HG03039 (cell line): Measurements from ENCODE around the gene RHBDL3.

Source experiments
- ATAC-seq: cut with Tn5 transposase; IDR thresholded peaks from one replicate; pipeline ENCODE4 v1.9.1; 2021; ENCODE audit warnings: mild to moderate bottlenecking, moderate library complexity; ENCODE audit not compliant: unreplicated experiment

Gene RHBDL3

DNA sequence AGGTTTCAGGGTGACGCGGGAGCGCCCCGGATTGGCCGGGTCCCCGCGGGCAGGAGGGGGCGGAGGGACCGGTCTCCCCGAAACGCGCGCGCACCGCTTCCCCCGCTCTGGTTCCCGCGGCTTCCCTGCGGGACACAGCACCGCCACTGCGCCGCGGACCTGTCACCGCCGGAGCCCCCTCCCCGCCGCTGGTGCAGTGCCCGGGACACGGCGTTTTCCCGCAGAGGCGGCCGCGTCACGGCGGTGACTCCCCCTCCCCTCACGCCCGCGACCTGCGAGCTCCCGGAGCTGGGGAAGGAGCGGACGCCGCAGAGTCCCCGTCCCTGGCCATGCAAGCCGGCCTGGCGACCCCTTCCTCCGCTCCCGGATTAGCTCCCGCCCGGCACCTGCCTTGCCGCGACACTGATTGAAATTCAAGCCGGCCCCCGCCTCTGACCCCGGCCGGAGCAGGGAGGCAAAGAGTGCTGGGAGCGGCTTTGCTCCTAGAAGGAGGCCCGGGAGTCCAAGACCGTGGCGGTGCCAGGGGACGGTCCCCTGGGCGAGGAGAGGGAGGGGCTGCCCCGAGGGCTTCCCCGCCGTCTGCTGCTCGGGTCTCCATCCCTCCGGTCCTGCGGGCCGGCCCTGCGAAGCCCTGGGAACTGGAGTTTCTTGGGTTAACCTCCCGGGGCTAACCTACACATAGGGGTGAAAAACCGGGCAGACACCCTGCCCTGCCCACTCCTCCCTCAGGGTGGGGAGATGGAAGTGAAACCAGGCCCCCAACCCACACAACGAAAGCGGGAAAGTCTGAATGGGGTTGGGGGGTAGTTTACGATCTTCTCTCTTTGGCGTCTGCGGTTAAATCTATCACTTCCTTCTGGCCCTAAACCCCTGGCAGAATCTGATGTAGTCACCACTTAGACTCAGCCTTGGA, 1.0 kb downstream of the RHBDL3 start:
- no peak for ATAC-seq

DNA sequence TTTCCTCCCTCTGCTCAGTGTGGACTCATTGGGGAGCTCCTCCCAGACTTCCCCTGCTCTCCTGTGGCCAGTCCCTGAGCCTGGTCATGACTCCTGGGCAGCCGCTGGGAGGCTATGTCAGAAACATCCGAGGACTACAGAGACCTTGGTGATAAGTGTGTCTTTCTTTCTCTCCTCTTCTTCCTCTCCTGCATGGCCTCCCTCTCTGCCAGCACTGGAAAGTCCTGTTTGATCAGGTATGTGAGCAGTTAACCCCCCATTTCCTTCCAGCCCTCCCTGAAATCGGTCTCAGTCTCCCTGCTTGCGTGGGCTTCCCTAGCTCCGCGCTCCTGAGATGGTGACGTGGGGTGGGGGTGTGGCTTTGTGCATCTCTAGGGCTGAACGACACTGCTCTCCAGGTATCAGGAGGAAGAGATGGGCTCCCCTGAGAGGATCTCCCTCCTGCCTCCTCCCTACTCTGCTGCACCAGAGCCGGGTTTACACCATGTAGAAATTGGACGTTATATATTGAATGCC, 2.1 kb downstream of the RHBDL3 start:
- no peak for ATAC-seq

DNA sequence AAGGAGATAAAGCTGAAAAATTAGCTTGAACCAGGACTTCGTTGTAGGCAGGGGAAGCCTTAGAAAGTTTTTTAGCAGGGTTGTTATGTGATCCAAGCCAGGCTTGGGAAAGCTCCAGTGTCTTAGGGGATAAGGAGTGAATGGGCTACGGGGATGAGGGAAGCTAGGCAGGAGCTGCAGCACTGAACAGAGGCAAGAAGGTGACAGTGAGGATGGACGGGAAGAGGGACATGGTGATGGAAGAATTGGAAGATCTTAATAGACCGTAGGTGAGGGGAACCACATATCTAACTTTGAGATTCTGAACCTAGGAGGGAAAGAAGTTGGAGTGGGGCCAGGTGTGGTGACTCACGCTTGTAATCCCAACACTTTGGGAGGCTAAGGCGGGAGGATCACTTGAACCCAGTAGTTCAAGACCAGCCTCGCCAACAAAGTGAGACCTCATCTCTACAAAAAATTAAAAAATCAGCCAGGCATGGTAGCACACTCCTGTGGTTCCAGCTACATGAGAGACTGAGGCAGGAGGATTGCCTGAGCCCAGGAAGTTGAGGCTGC, 3.2 kb downstream of the RHBDL3 start:
- no peak for ATAC-seq

DNA sequence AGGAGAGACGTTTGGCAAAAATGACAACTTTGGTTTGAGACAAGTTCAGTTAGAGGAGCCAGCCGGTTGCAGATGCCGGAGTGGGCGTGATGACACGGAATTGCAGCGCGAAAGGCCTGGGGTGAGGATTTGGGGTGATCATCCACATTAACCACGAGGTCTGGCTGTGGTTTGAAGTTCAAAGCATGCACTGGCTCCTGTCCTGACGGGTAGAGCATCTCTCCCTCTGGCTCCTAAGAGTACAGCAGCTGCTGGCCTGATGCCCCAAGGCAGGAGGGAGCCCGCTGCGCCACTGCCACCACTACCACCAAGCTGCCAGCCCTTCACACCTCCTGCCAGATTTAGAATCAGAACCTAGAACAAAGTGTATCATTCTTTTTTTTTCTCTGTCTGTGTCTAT, 3.7 kb downstream of the RHBDL3 start:
- ATAC-seq, result no peak

DNA sequence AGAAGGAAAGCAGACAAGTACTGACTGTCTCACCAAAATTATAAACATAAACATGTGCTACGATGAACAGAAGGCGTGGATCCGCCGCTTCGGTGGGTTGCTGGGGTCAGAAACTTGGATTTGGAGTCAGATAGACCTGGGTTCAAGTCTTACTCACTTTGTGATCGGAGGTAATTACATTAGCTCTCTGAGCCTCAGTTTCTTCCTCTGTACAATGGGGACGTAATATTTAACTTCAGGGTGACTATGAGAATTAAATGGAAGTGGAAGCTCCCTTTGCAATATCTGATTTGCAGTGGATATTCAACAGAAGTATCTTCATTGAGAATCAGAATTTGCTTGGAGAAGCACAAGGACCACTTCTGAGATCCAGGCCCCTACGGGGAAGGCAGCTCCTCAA, 6.2 kb downstream of the RHBDL3 start:
- ATAC-seq, result no peak

DNA sequence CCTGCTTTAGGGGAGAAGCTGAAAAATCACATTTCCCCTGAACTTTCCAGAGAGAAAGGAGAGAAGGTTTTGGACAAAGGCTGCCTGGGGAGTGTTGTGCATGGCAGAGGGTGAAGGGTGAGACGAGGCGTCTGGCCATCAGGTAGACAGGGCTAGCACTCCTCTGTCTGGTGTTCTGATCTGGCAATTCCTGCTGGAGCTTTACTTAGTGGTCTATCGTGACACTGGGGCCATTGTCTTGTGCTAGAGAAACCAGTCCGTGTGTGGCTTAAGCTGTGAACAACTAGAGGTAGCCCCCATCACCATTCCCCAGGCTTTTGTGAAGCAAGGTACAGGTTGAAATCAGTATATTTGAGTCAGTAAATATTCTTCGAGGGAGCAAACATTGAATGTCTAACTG, 8.5 kb downstream of the RHBDL3 start:
- ATAC-seq, result no peak

DNA sequence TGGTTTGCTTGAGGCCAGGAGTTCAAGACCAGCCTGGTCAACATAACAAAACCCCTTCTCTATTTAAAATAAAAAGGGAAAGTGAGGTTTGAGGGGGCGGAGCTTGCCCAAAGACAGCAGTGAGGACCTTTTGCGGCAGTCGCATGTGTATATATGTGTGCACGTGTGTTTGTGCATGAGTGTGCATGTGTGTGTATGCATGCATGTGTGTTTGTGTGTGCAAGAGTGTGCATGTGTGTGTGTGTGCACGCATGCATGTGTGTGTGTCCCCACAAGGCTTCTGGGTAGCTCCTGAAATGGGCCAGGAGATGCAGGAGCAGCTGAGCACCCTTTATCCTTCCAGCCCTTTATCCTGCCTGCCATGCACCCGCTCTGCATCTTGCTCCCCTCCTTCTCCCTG, 9.0 kb downstream of the RHBDL3 start:
- ATAC-seq, result no peak

DNA sequence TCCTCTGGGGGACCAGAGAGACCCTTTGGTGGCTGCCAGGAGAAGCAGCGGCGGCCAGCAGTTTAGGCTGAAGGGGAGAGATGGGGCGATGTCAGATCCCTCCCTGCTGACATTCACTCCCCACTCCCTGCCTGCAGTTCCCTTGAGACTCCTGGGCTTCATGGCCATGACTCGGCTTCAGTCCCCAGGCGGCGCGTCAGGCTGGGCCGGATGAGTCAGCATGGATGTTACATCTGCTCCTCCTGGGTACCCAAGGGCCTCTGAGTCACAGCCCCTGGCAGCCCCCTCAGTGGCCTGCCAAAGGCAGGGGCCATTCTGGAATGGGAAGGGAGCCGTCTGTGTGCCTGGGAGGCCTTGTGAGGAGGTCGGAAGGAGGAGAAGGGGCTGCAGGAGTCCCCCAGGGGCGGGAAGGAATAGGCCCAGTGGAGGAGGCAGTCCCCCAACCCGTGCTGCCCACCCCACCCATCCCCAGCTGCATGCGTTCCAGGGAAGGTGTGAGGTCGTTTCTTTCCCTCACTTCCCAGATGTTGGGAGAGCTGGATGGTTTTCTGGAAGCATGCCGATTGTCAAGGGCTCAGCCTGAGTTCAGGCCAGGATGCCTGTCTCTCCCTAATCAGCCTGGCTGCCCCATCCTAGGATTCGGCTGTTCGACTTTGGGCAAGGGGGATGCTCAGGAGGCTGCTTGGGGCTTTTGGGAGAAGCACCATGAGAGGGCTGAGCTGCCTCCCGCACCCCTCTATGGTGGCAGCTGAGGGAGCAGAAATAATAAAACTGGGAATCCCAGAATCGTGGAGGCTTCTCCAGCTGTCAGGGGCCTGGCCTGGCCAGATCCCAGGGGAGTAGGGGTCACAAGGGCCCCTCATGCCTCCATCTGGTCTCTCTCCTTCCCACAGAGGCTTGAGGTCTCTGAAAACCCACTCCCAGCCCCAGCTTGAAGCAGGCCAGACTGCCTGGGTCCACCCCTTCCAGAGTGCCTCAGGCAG, 9.7 kb downstream of the RHBDL3 start:
- no peak for ATAC-seq

DNA sequence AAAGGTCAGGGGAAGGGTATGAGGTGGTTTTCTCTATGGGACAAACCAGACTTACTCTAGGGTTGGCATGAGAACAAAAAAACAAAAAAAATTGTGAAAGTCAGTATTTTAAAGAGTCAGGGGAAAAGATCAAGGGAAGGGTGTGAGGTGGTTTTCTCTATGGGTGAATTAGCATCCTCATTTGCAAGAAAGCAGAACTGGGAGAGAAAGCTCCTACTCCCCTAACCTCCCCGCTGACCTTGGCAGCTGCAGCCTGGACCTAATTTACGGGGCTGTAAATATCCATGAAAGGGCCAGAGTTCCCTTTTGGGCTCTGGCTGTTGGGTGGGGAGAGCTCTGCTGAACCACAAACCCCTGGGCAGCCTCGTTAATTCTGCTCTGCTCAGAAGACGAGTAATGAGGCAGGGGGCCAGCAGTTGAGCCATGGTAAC, 10.6 kb downstream of the RHBDL3 start:
- ATAC-seq, result no peak

DNA sequence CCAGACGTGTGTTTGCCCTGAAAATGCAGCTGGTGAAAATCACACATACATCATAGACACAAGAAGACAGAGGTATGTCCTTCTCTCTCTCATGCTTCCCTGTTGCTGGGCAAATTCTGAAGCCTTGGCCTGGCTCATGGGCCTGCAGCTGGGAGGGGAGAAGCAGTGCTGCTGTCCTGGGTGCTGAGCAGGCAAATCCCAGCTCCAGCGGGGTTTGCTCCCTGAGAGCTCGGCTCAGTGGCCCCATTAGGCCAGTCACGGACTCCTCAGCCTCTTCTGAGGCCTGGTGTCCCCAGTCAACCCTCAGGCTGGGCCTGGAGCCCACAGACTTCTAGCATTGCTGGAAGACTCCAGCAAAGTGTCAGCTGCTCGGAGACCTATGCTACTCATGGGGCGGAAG, 11.7 kb downstream of the RHBDL3 start:
- ATAC-seq, result no peak

DNA sequence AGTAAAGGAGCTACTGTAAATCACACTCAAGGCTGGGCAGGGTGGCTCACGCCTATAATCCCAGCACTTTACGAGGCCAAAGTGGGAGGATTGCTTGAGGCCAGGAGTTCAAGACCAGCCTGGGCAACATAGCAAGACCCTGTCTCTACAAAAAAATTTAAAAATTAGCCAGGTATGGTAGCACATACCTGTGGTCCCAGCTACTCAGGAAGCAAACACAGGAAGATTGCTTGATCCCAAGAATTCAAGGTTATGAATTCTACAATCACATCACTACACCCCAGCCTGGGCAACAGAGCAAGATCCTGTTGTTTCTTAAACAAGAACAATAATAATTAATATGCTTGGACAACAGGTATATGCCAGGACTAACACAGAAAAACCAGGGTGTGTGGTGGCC, 13.2 kb downstream of the RHBDL3 start:
- ATAC-seq, result no peak

DNA sequence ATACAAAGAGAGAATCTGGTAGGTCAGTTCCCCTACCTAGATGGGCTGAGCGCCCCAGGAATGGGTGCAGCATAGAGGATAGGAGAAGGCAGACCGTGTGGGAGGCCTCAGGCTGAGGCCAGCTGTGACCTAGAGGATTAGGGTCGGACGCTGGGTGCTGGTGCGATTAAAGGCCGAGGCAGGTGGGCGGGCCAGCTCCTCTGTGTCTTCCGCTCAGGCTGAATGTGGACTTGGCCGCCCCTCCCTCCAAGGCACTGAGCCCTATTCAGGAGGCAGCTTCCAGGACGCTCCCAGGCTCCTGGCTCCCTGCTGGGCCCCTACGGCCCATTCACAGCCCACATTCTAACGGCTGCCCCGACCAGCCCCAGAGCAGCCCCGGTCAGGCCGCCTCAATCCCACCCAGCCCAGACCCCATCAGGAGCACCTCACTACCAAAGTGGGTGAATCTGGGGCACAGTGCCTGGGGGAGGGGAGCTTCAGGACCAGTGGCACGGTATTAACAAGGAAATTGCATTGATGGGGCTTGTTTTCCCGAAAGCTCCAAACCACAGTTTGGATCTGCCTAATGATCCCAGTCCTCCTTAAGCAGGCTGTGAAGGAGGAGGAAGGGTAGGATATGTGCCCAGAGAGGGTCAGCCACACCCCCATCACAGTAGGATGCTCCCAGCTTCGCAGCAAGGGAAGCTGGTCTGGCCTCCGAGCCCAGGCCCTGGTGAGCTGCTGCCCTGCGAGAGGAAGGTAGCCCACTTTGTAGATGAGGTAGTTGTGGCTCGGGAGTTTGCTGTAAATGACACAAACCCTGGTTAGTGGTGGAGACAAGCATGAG, 14.5 kb downstream of the RHBDL3 start:
- ATAC-seq, result no peak

DNA sequence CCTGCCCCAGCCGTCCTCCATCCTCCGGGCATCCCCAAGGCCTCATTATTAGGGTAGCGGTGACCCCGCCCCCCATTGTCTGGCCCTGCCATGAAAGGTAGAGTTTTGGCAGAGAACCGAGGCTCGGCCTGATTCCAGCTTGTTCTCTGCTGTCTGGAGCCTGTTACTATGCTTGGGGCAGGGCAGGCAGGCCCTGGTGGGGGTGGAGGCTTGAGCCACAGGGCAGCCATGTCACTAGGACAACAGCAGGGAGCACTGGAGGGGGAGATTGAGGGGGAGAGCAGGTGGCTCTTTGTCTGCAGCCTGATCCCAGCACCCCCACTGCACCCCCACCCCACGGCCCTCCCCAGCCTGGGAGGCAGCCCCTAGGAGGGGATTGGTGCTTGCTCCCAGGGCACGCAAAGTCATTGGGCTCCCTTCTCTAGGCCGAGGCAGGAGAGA, 15.4 kb downstream of the RHBDL3 start:
- no peak for ATAC-seq

DNA sequence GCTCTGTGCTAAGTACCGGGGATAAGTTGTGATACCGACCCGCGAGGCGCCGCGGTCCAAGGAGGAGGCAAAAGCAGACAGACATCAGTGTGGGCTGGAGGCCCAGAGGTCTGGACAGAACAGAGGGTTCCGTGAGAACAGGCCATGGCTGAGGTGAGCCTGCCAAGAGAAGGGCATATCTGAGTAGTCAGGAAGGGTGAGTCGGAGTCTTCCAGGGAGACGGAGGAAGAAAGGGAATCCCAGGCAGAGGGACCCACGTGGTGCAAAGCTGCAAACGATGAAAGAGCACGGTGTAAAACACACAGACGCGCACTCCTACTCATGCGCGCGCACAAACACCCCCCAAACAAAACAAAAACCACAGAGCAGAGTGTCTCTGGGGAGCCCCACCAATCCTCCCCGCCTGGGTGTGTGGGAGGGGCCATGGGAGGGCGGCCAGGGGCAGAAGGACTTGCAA, 18.1 kb downstream of the RHBDL3 start:
- ATAC-seq, result no peak

DNA sequence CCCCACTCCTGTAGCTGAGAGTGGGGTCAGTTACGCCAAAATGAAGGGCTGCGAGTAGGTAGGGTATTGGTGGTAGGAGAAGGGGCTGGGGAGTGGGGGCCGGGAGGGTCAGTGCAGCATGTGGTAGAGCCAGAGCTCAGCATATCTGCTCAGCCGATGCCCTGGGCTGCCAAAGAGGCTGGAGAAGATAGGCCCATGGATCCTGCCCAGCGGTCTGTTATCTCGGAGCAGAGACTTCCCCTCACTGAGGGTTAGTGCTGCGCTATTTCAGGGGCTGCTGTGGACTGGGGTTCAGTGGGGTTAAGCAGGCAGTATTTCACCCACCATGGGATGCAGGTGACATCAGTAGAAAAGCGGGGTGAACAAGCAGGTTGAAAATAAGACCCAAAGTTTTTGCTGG, 19.7 kb downstream of the RHBDL3 start:
- no peak for ATAC-seq

DNA sequence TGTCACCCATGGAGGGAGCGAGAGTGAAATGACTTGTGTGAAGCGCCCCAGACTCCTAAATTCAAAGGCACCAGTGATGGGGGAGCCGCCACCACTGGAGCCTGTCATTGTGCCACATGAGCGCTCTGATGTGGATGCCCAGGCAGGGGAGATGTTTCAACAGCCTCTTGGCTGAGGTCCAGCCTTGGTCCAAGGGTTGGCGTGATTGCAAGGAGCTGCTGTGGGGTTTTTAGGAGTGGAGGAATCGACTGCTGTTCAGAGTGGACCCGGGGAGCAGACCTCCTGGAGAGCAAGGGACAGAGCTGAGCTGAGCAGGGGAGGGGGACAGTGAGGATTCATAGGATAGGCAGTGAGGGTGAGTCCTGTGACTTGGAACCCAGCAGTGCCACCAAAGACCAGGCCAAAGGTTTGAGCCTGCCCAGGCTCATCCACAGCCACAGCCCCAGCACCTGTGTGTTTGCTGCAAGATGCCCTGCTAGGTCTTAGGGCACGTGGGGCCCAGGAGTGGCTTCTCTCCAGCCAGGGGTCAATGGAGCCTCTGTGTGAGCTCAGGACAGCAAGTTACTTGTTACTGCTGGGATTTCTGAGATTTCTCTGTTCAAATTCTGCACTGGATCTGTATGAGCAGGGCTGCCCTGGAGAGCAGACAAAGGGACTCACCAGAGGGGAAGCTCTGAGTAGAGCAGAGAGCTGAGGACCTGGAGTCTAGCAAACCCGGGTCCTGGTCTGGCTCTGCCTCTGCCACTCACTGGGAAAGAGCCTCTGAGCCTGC, 20.3 kb downstream of the RHBDL3 start:
- no peak for ATAC-seq

DNA sequence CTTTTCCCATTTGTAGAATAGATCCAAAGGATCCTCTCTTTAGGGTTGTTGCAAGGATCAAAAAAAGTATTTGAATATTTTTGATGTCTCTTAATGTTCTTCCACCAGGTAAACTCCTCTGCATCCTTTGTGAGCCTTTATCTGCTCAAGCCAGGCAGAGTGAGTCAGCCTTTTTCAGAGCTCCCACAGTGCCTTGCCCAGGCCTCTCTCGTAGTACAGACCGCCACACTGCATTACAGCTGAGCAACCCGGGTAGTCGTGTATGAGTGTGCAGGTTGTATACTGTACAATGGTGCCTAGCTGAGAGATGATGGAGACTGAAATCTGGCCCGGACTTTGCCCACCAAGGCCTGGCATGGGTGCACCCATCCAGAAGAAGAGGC, 20.9 kb downstream of the RHBDL3 start:
- ATAC-seq, result no peak

DNA sequence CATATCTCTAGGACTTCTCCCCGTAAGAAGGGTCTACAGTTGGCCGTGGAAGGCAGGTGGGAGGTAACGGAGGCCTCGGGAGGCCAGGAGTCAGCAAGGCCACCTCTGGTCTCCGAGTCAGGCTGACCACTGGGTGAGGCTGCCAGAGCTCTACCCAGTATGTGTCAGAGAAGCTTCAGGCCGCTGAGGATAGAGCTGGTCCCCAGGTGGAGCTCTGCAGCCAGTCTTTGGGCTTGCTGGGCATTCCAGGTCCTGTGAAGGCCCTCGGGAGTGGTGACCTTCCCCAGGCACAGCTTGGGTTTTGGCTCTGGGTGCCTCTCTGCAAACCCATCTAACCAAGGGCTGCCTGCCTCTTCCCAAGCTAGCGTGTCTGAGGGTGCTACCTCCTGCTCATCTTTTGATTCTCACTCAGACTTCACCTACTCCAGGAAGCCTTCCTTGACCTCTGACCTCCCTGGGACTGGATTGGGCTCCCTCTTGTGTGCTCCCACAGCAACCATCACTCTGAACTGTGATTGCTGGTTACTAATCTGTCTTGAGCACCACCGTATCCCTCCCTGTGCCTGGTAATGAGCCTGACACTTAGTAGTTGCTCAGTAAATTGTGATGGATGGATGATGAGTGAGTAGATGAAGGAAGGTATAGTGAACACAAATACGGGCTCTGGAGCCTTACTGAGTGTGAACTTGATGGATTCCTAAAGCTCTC, 22.3 kb downstream of the RHBDL3 start:
- no peak for ATAC-seq

DNA sequence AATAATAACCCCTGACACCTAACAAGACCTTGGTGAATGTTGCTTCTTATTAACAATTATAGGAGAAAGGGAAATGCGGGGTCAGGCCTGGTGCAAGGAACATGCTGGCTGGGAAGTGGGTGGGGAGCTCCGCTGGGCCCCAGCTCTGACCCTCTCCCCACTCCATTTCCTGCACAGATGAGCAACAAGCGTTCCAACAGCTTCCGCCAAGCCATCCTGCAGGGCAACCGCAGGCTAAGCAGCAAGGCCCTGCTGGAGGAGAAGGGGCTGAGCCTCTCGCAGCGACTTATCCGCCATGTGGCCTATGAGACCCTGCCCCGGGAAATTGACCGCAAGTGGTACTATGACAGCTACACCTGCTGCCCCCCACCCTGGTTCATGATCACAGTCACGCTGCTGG, 23.0 kb downstream of the RHBDL3 start:
- ATAC-seq, result no peak
